GM19043 (cell line): Measurements from ENCODE around the gene TMEM39B.
"Not testable (repeated sequence)": the region's sequence is repeated elsewhere in the genome, so short reads cannot be mapped to it uniquely, and the experiment has no call there.

Experiments used
- ATAC-seq: cut with Tn5 transposase; IDR thresholded peaks from one replicate; pipeline ENCODE4 v1.9.1; 2021; ENCODE audit warnings: low read depth; ENCODE audit not compliant: unreplicated experiment

TMEM39B gene

GRCh38 chr1:32111040-32111623 is 38.4 kb downstream of the TMEM39B start:
- no peak for ATAC-seq

DNA sequence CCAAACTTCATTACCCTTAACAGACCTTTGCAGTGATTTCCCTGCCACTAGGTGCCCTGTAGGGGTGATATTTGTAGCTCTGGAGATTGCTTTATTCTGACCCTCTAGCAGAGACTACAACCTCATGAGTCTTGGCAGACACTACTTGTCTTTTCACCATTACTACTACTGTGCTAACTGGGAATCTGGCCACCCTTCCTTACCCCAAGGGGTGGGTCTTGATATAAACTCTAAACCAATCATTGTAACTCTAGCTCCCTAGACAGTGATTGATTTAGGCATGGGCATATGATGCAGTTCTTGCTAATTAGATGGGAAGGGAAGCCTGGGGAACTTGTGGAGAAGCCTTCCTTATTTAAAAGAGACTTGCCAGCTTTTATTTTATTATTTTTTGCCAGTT is 39.0 kb downstream of the TMEM39B start:
- no peak for ATAC-seq

DNA sequence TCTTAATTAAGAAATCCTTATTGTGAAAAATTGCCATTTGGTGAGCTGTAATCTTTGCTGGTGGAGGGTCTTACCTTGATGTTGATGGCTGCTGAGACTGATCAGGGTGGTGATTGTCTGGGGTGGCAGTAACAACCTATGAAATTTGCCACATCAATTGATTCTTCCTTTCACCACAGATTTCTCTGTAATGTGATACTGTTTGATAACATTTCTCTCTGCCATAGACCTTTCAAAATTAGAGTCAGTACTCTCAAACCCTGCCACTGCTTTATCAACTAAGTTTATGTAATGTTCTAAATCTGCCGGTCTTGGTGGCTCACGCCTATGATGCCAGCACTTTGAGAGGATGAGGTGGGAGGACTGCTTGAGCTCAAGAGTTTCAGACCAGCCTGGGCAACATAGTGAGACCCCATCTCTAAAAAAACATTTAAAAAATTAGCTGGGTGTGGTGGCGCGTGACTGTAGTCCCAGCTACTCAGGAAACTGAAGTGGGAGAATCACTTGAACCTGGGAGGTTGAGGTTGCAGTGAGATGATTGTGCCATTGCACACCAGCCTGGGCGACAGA is 40.2 kb downstream of the TMEM39B start:
- no peak for ATAC-seq

GRCh38 chr1:32113436-32113835 is 40.7 kb downstream of the TMEM39B start:
- not testable (repeated sequence) for ATAC-seq

DNA sequence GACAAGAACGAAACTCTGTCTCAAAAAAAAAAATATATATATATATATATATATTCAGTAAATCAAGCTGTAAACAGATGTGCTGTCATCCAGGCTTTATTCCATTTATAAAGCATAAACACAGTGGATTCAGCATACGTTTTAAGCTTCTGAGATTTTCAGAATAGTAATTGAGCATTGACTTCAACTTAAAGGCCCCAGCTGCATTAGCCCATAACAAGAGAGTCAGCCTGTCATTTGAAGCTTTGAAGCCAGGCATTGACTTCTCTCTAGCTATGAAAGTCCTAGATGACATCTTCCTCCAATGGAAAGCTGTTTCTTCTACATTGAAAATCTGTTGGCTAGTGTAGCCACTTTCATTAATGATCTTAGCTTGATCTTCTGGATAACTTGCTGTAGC is 41.7 kb downstream of the TMEM39B start:
- no peak for ATAC-seq

DNA sequence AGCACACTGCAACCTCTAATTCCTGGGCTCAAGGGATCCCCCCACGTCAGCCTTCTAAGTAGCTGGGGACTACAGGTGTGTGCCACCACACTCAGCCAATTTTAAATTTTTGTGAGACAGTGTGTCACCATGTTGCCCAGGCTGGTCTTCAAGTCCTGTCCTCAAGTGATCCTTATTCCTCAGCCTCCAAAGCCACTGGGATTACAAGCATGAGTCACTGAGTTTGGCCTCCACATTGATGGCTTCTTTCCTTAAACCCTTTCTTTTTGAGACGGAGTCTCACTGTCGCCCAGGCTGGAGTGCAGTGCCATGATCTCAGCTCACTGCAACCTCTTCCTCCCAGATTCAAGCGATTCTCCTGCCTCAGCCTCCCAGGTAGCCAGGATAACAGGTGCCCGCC is 42.8 kb downstream of the TMEM39B start:
- ATAC-seq = no peak

DNA sequence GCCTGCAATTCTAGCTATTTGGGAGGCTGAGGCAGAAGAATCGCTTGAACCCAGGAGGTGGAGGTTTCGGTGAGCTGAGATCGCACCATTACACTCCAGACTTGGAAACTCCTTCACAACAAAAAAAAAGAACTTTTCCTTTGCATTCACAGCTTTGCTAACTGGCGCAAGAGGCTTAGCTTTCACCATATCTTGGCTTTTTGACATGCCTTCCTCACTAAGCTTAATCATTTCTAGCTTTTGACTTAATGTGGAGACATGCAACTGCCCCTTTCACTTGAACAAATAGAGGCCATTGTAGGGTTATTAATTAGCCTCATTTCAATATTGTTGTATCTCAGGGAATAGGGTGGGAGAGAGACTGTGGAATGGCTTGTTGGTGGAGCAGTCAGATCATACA is 43.8 kb downstream of the TMEM39B start:
- no peak for ATAC-seq

DNA sequence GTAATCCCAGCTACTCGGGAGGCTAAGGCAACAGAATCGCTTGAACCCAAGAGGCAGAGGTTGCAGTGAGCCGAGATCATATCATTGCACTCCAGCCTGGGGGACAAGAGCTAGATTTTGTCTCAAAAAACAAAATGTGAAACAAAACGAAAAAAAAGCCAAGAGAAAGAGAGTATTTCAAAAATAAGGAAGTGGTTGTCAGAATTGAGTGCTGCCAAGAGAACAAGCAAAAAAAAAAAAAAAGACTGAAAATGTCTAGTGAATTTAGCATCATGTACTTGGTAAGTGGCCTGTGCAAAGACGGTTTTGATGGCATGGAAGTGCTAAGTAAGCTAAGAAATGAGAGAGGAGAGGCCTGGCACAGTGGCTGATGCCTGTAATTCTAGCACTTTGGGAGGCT is 49.4 kb downstream of the TMEM39B start:
- ATAC-seq = no peak

DNA sequence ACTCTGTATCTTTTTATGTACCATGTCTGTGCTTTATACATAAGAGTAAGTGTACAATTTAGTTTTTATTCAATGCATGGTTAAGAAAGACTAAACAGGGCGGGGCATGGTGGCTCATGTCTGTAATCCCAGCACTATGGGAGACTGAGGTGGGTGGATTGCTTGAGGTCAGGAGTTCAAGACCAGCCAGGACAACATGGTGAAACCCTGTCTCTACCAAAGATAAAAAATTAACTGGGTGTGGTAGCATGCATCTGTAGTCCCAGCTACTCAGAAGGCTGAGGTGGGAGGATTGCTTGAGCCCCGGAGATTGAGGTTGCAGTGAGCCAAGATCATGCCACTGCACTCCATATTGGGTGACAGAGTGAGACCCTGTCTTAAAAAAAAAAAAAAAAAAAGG is 50.6 kb downstream of the TMEM39B start:
- not testable (repeated sequence) for ATAC-seq

GRCh38 chr1:32125313-32125712 is 52.6 kb downstream of the TMEM39B start:
- ATAC-seq = no peak

- no peak for ATAC-seq
Observed at GRCh38 chr1:32126770-32127169, 54.0 kb downstream of the TMEM39B start.

DNA sequence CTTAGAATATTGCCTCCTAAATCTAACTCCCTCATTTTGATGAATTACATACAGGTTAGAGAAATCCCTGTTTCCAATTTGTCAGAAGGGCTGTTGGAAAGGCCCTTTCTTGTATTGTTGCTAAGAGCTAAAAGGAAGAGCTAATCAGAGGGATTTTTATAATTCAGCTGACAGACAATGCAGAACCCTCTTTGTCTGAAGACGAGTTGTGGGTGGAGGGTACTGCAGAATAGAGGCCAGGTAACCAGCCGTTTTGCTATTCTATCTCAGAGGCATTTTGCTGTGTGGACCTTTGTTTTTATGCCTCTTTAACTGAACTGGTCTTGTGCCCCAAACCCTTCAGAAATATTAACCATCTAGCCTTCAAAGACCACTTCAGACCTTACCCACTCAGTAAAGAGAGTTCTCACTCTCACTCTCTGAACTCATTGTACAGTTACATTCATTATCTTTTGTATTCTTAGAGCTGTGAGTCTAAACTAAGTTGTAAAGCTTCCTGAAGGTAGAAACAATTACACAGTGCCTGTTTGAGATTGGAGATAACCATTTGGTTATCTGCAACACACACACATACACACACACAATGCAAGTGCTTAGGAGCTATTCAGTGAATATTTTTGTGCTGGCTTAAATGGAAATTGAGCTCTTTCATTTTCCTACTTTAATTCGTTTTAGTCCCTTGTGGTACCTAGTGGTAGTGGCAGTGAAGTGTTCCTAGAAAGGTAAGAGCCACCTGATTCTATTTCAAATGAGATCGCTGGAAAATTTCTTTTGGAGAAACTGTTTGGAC is 54.9 kb downstream of the TMEM39B start:
- no peak for ATAC-seq

- no peak for ATAC-seq
Observed at GRCh38 chr1:32128479-32128878, 55.7 kb downstream of the TMEM39B start.

DNA sequence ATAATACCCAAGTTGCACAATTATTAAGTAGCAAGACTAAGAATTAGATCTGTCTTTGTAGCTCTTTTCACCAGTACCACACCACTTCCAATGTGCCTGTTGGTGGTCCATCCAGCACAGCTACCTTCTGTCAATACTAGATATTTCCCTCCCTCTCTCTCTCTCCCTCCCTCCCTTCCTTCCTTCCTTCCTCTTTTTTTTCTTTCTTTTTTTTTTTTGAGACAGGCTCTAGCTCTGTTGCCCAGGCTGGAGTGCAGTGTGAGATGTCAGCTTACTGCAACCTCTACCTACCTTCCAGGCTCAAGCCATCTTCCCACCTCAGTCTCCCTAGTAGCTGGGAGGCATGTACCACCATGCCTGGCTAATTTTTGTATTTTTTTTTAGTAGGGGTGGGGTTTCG is 56.2 kb downstream of the TMEM39B start:
- ATAC-seq = no peak

DNA sequence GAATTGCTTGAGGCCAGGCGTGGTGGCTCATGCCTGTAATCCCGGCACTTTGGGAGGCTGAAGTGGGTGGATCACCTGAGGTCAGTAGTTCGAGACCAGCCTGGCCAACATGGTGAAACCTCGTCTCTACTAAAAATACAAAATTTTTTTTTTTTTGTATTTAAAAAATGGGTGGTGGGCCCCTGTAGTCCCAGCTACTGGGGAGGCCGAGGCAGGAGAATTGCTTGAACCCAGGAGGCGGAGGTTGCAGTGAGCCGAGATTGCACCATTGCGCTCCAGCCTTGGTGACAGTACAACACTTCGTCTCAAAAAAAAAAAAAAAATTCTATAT is 61.2 kb downstream of the TMEM39B start:
- not testable (repeated sequence) for ATAC-seq

DNA sequence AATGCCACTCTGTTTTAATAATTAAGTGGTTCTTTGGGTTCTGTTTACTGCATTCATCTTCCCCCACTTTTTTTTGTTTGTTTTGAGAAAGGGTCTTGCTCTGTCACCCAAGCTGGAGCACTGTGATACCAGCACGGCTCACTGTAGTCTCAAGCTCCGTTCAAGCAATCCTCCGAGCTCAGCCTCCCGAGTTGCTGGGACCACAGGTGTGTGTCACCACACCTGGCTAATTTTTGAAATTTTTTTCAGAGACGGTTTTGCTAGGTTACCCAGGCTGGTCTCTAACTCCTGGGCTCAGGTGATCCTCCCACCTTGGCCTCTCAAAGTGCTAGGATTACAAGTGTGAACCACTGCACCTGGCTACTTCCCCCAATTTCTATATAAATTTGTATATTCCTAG is 64.4 kb downstream of the TMEM39B start:
- ATAC-seq = no peak

DNA sequence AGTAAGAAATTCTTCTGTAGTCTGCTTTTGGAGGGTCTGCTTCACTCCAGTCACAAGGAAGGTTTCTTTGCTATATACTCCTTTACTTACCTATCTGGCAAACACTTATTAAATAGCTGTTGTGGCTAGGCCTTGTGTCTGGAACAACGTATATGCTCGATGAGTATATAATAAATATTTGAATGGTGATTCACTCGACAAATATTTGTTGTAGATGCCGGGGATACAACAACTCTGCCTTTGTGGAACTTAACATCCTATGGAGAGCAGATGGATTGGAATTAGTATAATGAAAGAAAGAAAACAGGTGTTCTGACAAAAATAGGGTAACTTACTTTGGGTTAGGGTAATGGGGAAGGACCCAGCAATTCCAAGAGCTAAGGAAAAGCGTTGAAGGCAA is 66.2 kb downstream of the TMEM39B start:
- ATAC-seq = no peak

DNA sequence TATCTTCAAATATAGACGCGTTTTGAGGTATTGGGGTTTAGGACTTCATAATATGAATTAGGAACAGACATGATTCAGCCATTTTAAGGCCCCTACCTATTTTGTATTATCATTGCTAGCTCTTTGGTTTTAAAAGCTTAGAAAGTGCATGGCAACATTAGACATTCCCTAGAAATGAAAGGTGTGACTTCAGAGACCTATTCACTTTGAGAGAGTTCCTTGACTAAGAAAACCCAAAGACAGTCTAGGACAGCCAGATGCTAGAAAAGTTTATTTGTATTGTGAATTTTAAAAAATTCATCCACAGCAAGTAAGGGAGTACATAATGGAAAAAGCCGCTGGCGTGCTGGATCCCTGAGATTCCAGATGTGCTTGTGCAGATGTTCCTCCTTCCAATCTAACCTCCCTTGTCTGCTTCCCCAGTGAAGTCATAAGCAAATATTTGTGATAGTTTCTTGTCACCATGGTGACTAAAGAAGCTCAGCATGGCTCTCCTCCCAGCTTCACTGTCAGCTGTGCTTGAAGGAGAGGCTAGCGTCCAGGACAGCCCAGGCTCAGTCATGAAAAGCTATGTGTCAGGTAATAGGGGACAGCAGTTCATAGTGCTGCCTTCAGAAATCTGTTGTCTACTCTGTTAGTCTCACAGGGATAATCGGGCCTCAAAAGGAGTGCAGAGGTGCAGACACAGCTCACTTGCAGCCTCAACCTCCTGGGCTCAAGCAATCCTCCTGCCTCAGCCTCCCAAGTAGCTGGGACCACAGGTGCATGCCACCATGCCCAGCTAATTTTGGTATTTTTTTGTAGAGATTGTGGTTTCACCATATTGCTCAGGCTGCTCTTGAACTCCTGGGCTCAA is 69.9 kb downstream of the TMEM39B start:
- no peak for ATAC-seq

DNA sequence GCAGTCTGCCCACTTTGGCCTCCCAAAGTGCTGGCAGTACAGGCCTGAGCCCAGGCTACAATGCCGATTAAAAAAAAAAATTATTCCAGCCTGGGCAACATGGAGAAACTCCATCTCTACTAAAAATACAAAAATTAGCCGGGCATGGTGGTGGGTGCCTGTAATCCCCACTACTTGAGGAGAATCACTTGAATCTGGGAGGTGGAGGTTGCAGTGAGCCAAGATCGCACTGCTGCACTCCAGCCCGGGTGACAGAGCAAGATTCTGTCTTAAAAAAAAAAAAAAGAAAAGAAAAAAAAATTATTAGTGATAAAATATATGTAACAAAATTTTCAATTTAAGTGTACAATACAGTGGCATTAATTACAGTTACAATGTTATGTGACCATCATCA is 70.6 kb downstream of the TMEM39B start:
- ATAC-seq = not testable (repeated sequence)

DNA sequence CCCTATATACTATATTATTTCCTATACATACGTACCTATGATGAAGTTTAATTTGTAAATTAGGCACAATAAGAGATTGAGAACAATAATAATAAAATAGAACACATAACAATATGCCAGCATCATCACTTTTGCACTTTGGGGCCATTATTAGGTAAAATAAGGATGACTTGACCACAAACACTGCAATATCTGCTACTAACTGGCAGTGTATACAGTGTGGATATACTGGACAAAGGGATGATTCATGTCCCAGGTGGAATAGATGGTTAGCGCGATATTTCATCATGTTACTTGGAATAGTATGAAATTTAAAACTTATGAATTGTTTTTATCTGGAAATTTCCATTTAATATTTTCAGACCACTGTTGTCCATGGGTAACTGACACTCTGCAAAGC is 71.3 kb downstream of the TMEM39B start:
- ATAC-seq = no peak

GRCh38 chr1:32147799-32148198 is 75.1 kb downstream of the TMEM39B start:
- ATAC-seq = not testable (repeated sequence)
